T-cell (primary cell): ENCODE results near the gene ATP9B. TPM values are rescaled to one million over a fixed set of nuclear protein-coding genes. Genes with fewer than 3 reads are reported as not detected.

Experiments used
- ATAC-seq, 4 experiments: fragments of 200-7000 bp in 3 of 4; fragments of 150-1000 bp in 1 of 4; cut with Tn5 transposase; replicated peaks in 1 of 4; 1 replicate in 3 of 4; 2 replicates in 1 of 4; pipeline ENCODE4 v1.10.0; 2021; ENCODE audit warnings: moderate library complexity in 3 of 4, mild to moderate bottlenecking in 2 of 4, moderate number of reproducible peaks in 1 of 4
- CTCF ChIA-PET, 2 donors: fragments of 300-600 bp; sonication (Branson Sonifier 250); formaldehyde crosslinking; loops; one replicate each; lab custom pipeline; 2022; ENCODE audit warnings: antibody characterized with exemption in 2 of 2; lab: Charles Lee
- POLR2A ChIA-PET, 2 donors: fragments of 300-600 bp; sonication (Branson Sonifier 250); formaldehyde crosslinking; loops; one replicate each; lab custom pipeline; 2022; ENCODE audit warnings: antibody characterized with exemption in 2 of 2; lab: Charles Lee
- DNase-seq, 35 experiments: peaks; one replicate each; pipeline versions ENCODE4 v3.0.0 to v3.0.0-alpha.2; 2013 to 2023
- H3K27ac ChIP-seq: one replicate; pipeline ENCODE4 v1.5.1; 2013; ENCODE audit warnings: low read length
- H3K27me3 ChIP-seq, 2 experiments: replicated peaks in 1 of 2; 1 replicate in 1 of 2; 2 replicates in 1 of 2; pipeline versions ENCODE4 v1.6.1 to v1.7.0; 2013; ENCODE audit warnings: low read length in 1 of 2, mixed read lengths in 1 of 2; ENCODE audit not compliant: control insufficient read depth in 2 of 2, insufficient read depth in 2 of 2; ENCODE audit errors: extremely low read depth in 1 of 2
- H3K36me3 ChIP-seq, 2 donors: 1 replicate in 1 of 2; 2 replicates in 1 of 2; pipeline versions ENCODE4 v1.6.1 to v1.7.0; 2013; ENCODE audit warnings: low read length in 1 of 2; ENCODE audit not compliant: control insufficient read depth in 2 of 2, insufficient read depth in 1 of 2; ENCODE audit errors: extremely low read depth in 1 of 2
- H3K4me1 ChIP-seq, 2 experiments: 1 replicate in 1 of 2; 2 replicates in 1 of 2; pipeline versions ENCODE4 v1.6.1 to v1.7.0; 2013; ENCODE audit warnings: low read length in 2 of 2, mixed read lengths in 1 of 2; ENCODE audit not compliant: insufficient read depth in 2 of 2, control insufficient read depth in 1 of 2; ENCODE audit errors: extremely low read depth in 1 of 2
- H3K4me3 ChIP-seq, 2 donors: 1 replicate in 1 of 2; 2 replicates in 1 of 2; pipeline versions ENCODE4 v1.5.1 to v1.7.0; 2013; ENCODE audit warnings: mild to moderate bottlenecking in 2 of 2, low read length in 1 of 2, moderate library complexity in 1 of 2; ENCODE audit not compliant: control insufficient read depth in 1 of 2; ENCODE audit errors: extremely low read depth in 1 of 2
- H3K9me3 ChIP-seq: 2 replicates; pipeline ENCODE4 v1.7.0; 2013
- H3K27ac Mint-ChIP-seq, 2 donors: one replicate each; pipeline ENCODE4 v1.8.0; 2020 to 2021; ENCODE audit warnings: mild to moderate bottlenecking in 2 of 2, mixed read lengths in 2 of 2
- H3K27me3 Mint-ChIP-seq, 2 donors: one replicate each; pipeline ENCODE4 v1.8.0; 2021 to 2022; ENCODE audit warnings: mixed read lengths in 2 of 2
- H3K36me3 Mint-ChIP-seq: one replicate; pipeline ENCODE4 v1.8.0; 2021; ENCODE audit warnings: mixed read lengths
- H3K4me1 Mint-ChIP-seq, 3 donors: one replicate each; pipeline ENCODE4 v1.8.0; 2020 to 2022; ENCODE audit warnings: mixed read lengths in 3 of 3, mild to moderate bottlenecking in 1 of 3
- H3K4me3 Mint-ChIP-seq, 3 donors: one replicate each; pipeline ENCODE4 v1.8.0; 2020 to 2022; ENCODE audit warnings: mild to moderate bottlenecking in 3 of 3, mixed read lengths in 3 of 3, moderate library complexity in 3 of 3
- H3K9me3 Mint-ChIP-seq, 3 donors: one replicate each; pipeline ENCODE4 v1.8.0; 2020 to 2022; ENCODE audit warnings: mixed read lengths in 3 of 3
- WGBS: methylation state at CpG from one replicate; pipeline ENCODE4 v1.1.5; 2013; ENCODE audit warnings: missing lambda C conversion rate; ENCODE audit not compliant: insufficient coverage; 5-methylcytosine and 5-hydroxymethylcytosine counted together
- total RNA-seq, 35 experiments: library from RNA in 6 of 35; stranded (reverse) in 6 of 35; fragments of 120-200 nt in 1 of 35; gene quantifications; one replicate each; pipeline versions ENCODE4 v1.2.1 to v1.2.4 and lab custom pipeline; 2013 to 2026

ATP9B gene
- total RNA-seq, 5 donors from 2014 or later (not counting 1 experiment from before 2014, with no cell fraction given), result 54.1 to 95.2 (median 65.4) TPM

DNA sequence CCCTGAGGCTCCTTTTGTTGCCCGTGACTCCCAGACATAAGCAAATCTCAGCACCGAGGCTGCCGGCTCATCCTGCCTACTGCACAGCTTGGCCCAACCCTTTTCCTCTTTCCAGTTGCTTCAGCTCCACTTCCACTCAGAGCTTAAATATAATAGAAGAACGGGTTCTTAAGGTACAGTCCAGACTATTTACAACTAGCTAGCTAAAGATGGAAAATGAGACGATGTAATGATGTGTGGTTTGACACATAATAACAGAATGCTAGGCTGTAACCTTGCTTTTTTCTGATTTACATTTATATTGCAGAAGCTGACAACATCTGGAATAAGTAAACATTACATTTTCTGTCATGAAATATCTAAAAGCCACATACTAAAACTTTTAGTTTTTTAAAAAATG lies 26.9 kb upstream of the ATP9B start:
- Histone ChIP-seq H3K27ac (no peak overlapping the region), H3K9me3 (no peaks in the 10 kb centered on the region), H3K4me3 (no peak overlapping the region), H3K4me1 (no peaks in the 10 kb centered on the region), H3K27me3 (peaks cover 0 to 18% of the 10 kb centered on the region in 2 experiments), H3K36me3 (no peaks in the 10 kb centered on the region)
- Mint-ChIP-seq H3K36me3 (no peaks in the 10 kb centered on the region), H3K9me3 (no peaks in the 10 kb centered on the region), H3K27ac (no peak overlapping the region), H3K4me1 (no peaks in the 10 kb centered on the region), H3K4me3 (no peak overlapping the region), H3K27me3 (peaks cover 10 to 15% of the 10 kb centered on the region in 2 donors)
- ChIA-PET CTCF (no interaction called here), POLR2A (no interaction called here)
- no peak for ATAC-seq
- DNase-seq, result no peak
- 74% methylated on average over 3 of the region's 5 CpGs for WGBS

DNA sequence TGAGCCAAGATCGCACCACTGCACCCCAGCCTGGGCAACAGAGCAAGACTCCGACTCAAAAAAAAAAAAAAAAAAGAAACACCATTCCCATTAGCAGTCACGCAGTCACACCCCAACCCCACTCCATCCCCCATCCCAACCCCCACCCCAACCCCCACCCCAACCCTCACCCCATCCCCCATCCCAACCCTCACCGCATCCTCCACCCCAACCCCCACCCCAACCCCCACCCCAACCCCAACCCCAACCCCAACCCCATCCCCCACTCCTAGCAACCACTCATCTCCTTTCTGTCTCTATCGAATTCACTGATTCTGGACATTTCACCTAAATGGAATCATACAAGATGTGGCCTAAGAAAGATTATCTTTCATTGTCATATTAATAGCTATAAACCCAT lies 25.9 kb upstream of the ATP9B start:
- no peak overlapping the region for H3K27ac ChIP-seq
- peaks cover 10 to 15% of the 10 kb centered on the region in 2 donors for H3K27me3 Mint-ChIP-seq
- no peak for DNase-seq
- CTCF ChIA-PET, result no interaction called here
- no peaks in the 10 kb centered on the region for H3K36me3 Mint-ChIP-seq
- no peak for ATAC-seq
- POLR2A ChIA-PET, result no interaction called here
- no peaks in the 10 kb centered on the region for H3K36me3 ChIP-seq
- H3K4me3 ChIP-seq, result no peak overlapping the region
- H3K4me3 Mint-ChIP-seq, result no peak overlapping the region
- no peaks in the 10 kb centered on the region for H3K9me3 Mint-ChIP-seq
- no peaks in the 10 kb centered on the region for H3K4me1 Mint-ChIP-seq
- 80% methylated on average over 1 of the region's 5 CpGs for WGBS
- peaks cover 0 to 19% of the 10 kb centered on the region in 2 experiments for H3K27me3 ChIP-seq
- no peak overlapping the region for H3K27ac Mint-ChIP-seq
- H3K4me1 ChIP-seq, result no peaks in the 10 kb centered on the region
- H3K9me3 ChIP-seq, result no peaks in the 10 kb centered on the region

DNA sequence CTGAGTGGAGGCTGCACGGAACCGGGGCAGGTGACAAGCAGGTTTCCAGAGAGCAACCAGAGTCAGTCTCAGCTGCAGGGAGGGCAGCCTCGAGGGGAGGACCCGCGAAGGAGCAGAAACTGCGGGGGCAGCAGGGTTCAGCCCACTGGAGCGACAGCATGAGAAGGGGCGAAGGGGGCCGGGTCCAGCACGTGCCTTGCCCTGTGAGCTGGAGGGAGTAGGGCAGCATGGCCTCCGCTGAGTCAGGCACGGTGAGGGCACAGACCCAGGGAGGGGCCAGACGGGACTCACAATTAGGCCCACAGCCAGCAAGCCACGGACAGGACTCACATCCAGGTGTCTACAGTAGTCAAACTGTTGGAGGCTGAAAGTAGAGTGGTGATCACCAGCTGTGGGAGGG lies 22.7 kb upstream of the ATP9B start:
- Histone ChIP-seq H3K4me1 (no peaks in the 10 kb centered on the region), H3K27me3 (peaks cover 0 to 12% of the 10 kb centered on the region in 2 experiments), H3K27ac (no peak overlapping the region), H3K36me3 (no peaks in the 10 kb centered on the region), H3K4me3 (no peak overlapping the region), H3K9me3 (no peaks in the 10 kb centered on the region)
- Mint-ChIP-seq H3K36me3 (no peaks in the 10 kb centered on the region), H3K9me3 (no peaks in the 10 kb centered on the region), H3K4me3 (no peak overlapping the region), H3K27ac (no peak overlapping the region), H3K27me3 (peaks cover 3 to 8% of the 10 kb centered on the region in 2 donors), H3K4me1 (no peaks in the 10 kb centered on the region)
- no peak for ATAC-seq
- DNase-seq, result no peak
- ChIA-PET POLR2A (no interaction called here), CTCF (no interaction called here)
- WGBS, result 82% methylated on average over 14 of the region's 14 CpGs

- Histone ChIP-seq H3K4me3 (no peak overlapping the region), H3K36me3 (no peaks in the 10 kb centered on the region), H3K9me3 (no peaks in the 10 kb centered on the region), H3K4me1 (no peaks in the 10 kb centered on the region), H3K27me3 (peaks cover 0 to 5% of the 10 kb centered on the region in 2 experiments), H3K27ac (no peak overlapping the region)
- WGBS, result 93% methylated on average over 36 of the region's 36 CpGs
- H3K27me3 Mint-ChIP-seq, result peaks cover 0 to 6% of the 10 kb centered on the region in 2 donors
- ATAC-seq (no peak), DNase-seq (peak in 4 of 35 experiments; percentile 9 to 14 (median 13))
- H3K27ac Mint-ChIP-seq, result no peak overlapping the region
- H3K4me3 Mint-ChIP-seq, result no peak overlapping the region
- ChIA-PET CTCF (no interaction called here), POLR2A (no interaction called here)
- no peaks in the 10 kb centered on the region for H3K36me3 Mint-ChIP-seq
- no peaks in the 10 kb centered on the region for H3K9me3 Mint-ChIP-seq
- H3K4me1 Mint-ChIP-seq, result no peaks in the 10 kb centered on the region
These were observed 21.5 kb upstream of the ATP9B start for GRCh38 chr18:79047556-79048244.

DNA sequence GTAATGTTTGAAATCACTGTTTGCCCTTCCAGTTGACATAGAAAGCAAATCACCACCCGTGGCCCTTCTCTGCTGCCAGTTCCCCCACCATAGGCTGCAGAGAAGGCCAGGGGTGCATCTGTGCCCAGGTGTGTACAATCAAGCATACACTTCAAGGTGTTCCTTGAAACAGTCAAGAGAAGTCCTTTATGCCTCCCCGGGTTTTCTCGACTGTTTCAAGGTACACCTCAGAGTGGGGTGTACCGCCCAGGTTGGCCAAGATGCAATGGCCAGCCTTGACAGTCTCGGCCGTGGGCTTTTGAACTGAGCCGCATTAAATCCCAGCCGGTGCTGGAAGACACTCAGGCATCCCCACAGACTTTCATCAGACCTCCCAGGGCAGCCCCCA lies 21.0 kb upstream of the ATP9B start:
- no peak overlapping the region for H3K27ac Mint-ChIP-seq
- WGBS, result 92% methylated on average over 8 of the region's 8 CpGs
- no peak for ATAC-seq
- POLR2A ChIA-PET, result no interaction called here
- H3K4me1 ChIP-seq, result no peaks in the 10 kb centered on the region
- no peaks in the 10 kb centered on the region for H3K4me1 Mint-ChIP-seq
- H3K9me3 Mint-ChIP-seq, result no peaks in the 10 kb centered on the region
- DNase-seq, result no peak
- H3K27me3 ChIP-seq, result peaks cover 0 to 9% of the 10 kb centered on the region in 2 experiments
- no peaks in the 10 kb centered on the region for H3K9me3 ChIP-seq
- H3K36me3 ChIP-seq, result no peaks in the 10 kb centered on the region
- H3K36me3 Mint-ChIP-seq, result no peaks in the 10 kb centered on the region
- H3K4me3 Mint-ChIP-seq, result no peak overlapping the region
- CTCF ChIA-PET, result no interaction called here
- no peak overlapping the region for H3K4me3 ChIP-seq
- H3K27ac ChIP-seq, result no peak overlapping the region
- H3K27me3 Mint-ChIP-seq, result peaks cover 0 to 4% of the 10 kb centered on the region in 2 donors

DNA sequence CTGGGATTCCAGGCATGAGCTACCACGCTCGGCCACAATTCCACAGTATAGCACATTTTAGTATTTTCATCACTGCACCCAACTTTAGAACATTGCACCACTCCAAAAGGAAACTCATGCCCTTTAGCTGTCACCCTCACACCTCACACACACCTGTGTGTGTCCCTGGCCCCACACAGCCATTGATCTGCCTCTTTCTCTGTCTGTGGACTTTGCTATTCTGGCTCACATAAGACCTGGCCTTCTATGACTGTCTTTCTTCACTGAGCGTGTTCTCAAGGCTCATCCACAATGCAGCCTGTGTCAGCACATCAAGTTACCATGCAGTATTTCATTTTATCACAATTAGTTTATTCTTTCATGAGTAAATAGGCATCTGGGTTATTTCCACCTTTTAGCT lies 19.7 kb upstream of the ATP9B start:
- POLR2A ChIA-PET, result interaction anchor here in 1 of 2 donors (0.5 kb wide), 1 partner anchor 22 kb away, joined by 5 read pairs; no protein-coding TSS in a partner anchor

More for the DNA sequence above, 19.7 kb upstream of the ATP9B start:
- Histone ChIP-seq H3K27me3 (peaks cover 0 to 15% of the 10 kb centered on the region in 2 experiments), H3K36me3 (no peaks in the 10 kb centered on the region), H3K27ac (no peak overlapping the region), H3K9me3 (no peaks in the 10 kb centered on the region), H3K4me1 (no peaks in the 10 kb centered on the region), H3K4me3 (no peak overlapping the region)
- H3K27me3 Mint-ChIP-seq, result peaks cover 4% of the 10 kb centered on the region in 2 donors
- DNase-seq (no peak), ATAC-seq (no peak)
- no peak overlapping the region for H3K27ac Mint-ChIP-seq
- no peak overlapping the region for H3K4me3 Mint-ChIP-seq
- 100% methylated on average over 2 of the region's 3 CpGs for WGBS
- CTCF ChIA-PET, result no interaction called here
- H3K36me3 Mint-ChIP-seq, result no peaks in the 10 kb centered on the region
- H3K4me1 Mint-ChIP-seq, result no peaks in the 10 kb centered on the region
- H3K9me3 Mint-ChIP-seq, result no peaks in the 10 kb centered on the region
